GM19468 (cell line): ENCODE results near the gene SH3RF3.

Experiments used
- ATAC-seq: cut with Tn5 transposase; IDR thresholded peaks from one replicate; pipeline ENCODE4 v1.9.1; 2021; ENCODE audit warnings: mild to moderate bottlenecking, moderate library complexity, moderate number of reproducible peaks; ENCODE audit not compliant: unreplicated experiment; ENCODE audit errors: extremely low read depth

SH3RF3 gene

GRCh38 chr2:109174626-109175349 lies 45.8 kb downstream of the SH3RF3 start:
- no peak for ATAC-seq

- no peak for ATAC-seq
Observed at GRCh38 chr2:109175350-109175678, 46.3 kb downstream of the SH3RF3 start.

GRCh38 chr2:109176928-109177327 lies 47.9 kb downstream of the SH3RF3 start:
- ATAC-seq, result no peak

GRCh38 chr2:109177635-109178034 lies 48.6 kb downstream of the SH3RF3 start:
- ATAC-seq, result no peak

- ATAC-seq, result no peak
Observed at GRCh38 chr2:109178968-109179367, 50.0 kb downstream of the SH3RF3 start.

GRCh38 chr2:109180786-109181185 lies 51.8 kb downstream of the SH3RF3 start:
- no peak for ATAC-seq

GRCh38 chr2:109182426-109182825 lies 53.4 kb downstream of the SH3RF3 start:
- no peak for ATAC-seq

GRCh38 chr2:109183871-109184270 lies 54.9 kb downstream of the SH3RF3 start:
- no peak for ATAC-seq

- no peak for ATAC-seq
Observed at GRCh38 chr2:109184368-109184767, 55.4 kb downstream of the SH3RF3 start.

- ATAC-seq, result no peak
Observed at GRCh38 chr2:109185338-109185737, 56.3 kb downstream of the SH3RF3 start.

- ATAC-seq, result no peak
Observed at GRCh38 chr2:109185821-109186570, 57.0 kb downstream of the SH3RF3 start.

GRCh38 chr2:109186656-109187250 lies 57.7 kb downstream of the SH3RF3 start:
- ATAC-seq, result no peak

GRCh38 chr2:109187711-109188495 lies 58.9 kb downstream of the SH3RF3 start:
- ATAC-seq, result no peak

GRCh38 chr2:109188496-109188890 lies 59.5 kb downstream of the SH3RF3 start:
- no peak for ATAC-seq

- no peak for ATAC-seq
Observed at GRCh38 chr2:109188898-109189297, 59.9 kb downstream of the SH3RF3 start.

- ATAC-seq, result no peak
Observed at GRCh38 chr2:109189751-109190150, 60.7 kb downstream of the SH3RF3 start.

GRCh38 chr2:109193807-109194619 lies 65.0 kb downstream of the SH3RF3 start:
- ATAC-seq, result no peak

GRCh38 chr2:109194620-109194937 lies 65.6 kb downstream of the SH3RF3 start:
- no peak for ATAC-seq

GRCh38 chr2:109195193-109196045 lies 66.4 kb downstream of the SH3RF3 start:
- ATAC-seq, result no peak
